SK-N-SH (cell line): ENCODE measurements around the gene DCANP1. TPM values are rescaled to one million over a fixed set of nuclear protein-coding genes. Genes with fewer than 3 reads are reported as not detected.

Source experiments
- CTCF ChIA-PET: fragments of 300-600, 350-600 bp; formaldehyde crosslinking; extraction: SDS; loops from one replicate; lab custom pipeline; 2021; lab: Yijun Ruan, JAX
- POLR2A ChIA-PET: fragments of 350-600 bp; sonication (Branson Sonifier 250); formaldehyde crosslinking; extraction: SDS; loops from one replicate; lab custom pipeline; 2020; ENCODE audit warnings: antibody characterized with exemption, inconsistent platforms; lab: Yijun Ruan, JAX
- DNase-seq: peaks from one replicate; pipeline ENCODE4 v3.0.0; 2012
- H2AFZ ChIP-seq: fragments of 200-600 bp; sonication (generic); 2 replicates; pipeline ENCODE4 v1.8.1; 2016; ENCODE audit warnings: antibody characterized with exemption, mild to moderate bottlenecking, low read depth
- H3F3A ChIP-seq: fragments of 200-600 bp; sonication (generic); replicated peaks from 2 replicates; pipeline ENCODE3; 2016; ENCODE audit warnings: antibody characterized with exemption, mild to moderate bottlenecking; ENCODE audit not compliant: insufficient read depth
- H3K27ac ChIP-seq, 2 experiments: fragments of 200-500 bp in 1 of 2; fragments of 200-600 bp in 1 of 2; sonication (Bioruptor generic) in 1 of 2; sonication (generic), shearing (Covaris generic) in 1 of 2; 2 replicates each; pipeline versions ENCODE4 v1.5.1 to v1.6.1; 2014 to 2016; ENCODE audit warnings: low read depth in 2 of 2, inconsistent platforms in 1 of 2, low read length in 1 of 2, mild to moderate bottlenecking in 1 of 2, mixed read lengths in 1 of 2
- H3K27me3 ChIP-seq: fragments of 200-600 bp; sonication (generic), shearing (Covaris generic); 2 replicates; pipeline ENCODE4 v1.6.1; 2016; ENCODE audit warnings: mixed run types; ENCODE audit not compliant: insufficient read depth
- H3K36me3 ChIP-seq, 2 experiments: fragments of 200-500 bp in 1 of 2; fragments of 200-600 bp in 1 of 2; sonication (Bioruptor generic) in 1 of 2; sonication (generic) in 1 of 2; replicated peaks in 1 of 2; 2 replicates each; pipeline versions ENCODE3 to v1.5.1; 2014 to 2016; ENCODE audit warnings: low read length in 1 of 2, mild to moderate bottlenecking in 1 of 2; ENCODE audit not compliant: insufficient read depth in 2 of 2, control insufficient read depth in 1 of 2
- H3K4me1 ChIP-seq, 2 experiments: fragments of 200-500 bp in 1 of 2; fragments of 200-600 bp in 1 of 2; sonication (Bioruptor generic) in 1 of 2; sonication (generic), shearing (Covaris generic) in 1 of 2; 2 replicates each; pipeline versions ENCODE4 v1.5.1 to v1.6.1; 2014 to 2016; ENCODE audit warnings: low read depth in 1 of 2, low read length in 1 of 2, mixed run types in 1 of 2; ENCODE audit not compliant: insufficient read depth in 2 of 2, control insufficient read depth in 1 of 2
- H3K4me2 ChIP-seq: fragments of 200-600 bp; sonication (generic), shearing (Covaris generic); 2 replicates; pipeline ENCODE4 v1.6.1; 2017; ENCODE audit warnings: mixed run types
- H3K4me3 ChIP-seq, 2 experiments: fragments of 200-500 bp in 1 of 2; fragments of 200-600 bp in 1 of 2; sonication (Bioruptor generic) in 1 of 2; sonication (generic), shearing (Covaris generic) in 1 of 2; 2 replicates each; pipeline versions ENCODE4 v1.5.1 to v1.8.1; 2014 to 2016; ENCODE audit warnings: low read depth in 2 of 2, inconsistent platforms in 1 of 2, low read length in 1 of 2, mild to moderate bottlenecking in 1 of 2, mixed read lengths in 1 of 2, moderate library complexity in 1 of 2
- H3K79me2 ChIP-seq: fragments of 200-600 bp; sonication (generic); 2 replicates; pipeline ENCODE4 v1.8.1; 2017; ENCODE audit warnings: mild to moderate bottlenecking; ENCODE audit not compliant: insufficient read depth
- H3K9ac ChIP-seq: fragments of 200-600 bp; sonication (generic); 2 replicates; pipeline ENCODE4 v1.6.1; 2017; ENCODE audit warnings: mixed run types
- H3K9me2 ChIP-seq: fragments of 200-600 bp; sonication (generic); 2 replicates; pipeline ENCODE4 v1.6.1; 2017; ENCODE audit warnings: mixed run types
- H3K9me3 ChIP-seq: fragments of 200-600 bp; sonication (generic); 2 replicates; pipeline ENCODE4 v1.6.1; 2017; ENCODE audit warnings: mixed run types, mild to moderate bottlenecking, moderate library complexity
- H4K20me1 ChIP-seq: fragments of 200-600 bp; sonication (generic); 2 replicates; pipeline ENCODE4 v1.6.1; 2017; ENCODE audit warnings: mild to moderate bottlenecking, mixed run types; ENCODE audit not compliant: insufficient read depth
- ELF1 ChIP-seq: IDR thresholded peaks from 2 replicates; pipeline ENCODE4 v1.4.0; 2012
- FOXM1 ChIP-seq: IDR thresholded peaks from 2 replicates; pipeline ENCODE4 v1.4.0; 2012; ENCODE audit warnings: low read depth, mild to moderate bottlenecking
- GATA2 ChIP-seq: sonication (generic); formaldehyde crosslinking; IDR thresholded peaks from 2 replicates; pipeline ENCODE4 v1.5.0; 2020; ENCODE audit warnings: mild to moderate bottlenecking, missing genetic modification reagents
- JUND ChIP-seq: IDR thresholded peaks from 2 replicates; pipeline ENCODE4 v1.4.0; 2012
- MEF2A ChIP-seq: IDR thresholded peaks from 2 replicates; pipeline ENCODE4 v1.4.0; 2012; ENCODE audit warnings: low read depth, borderline replicate concordance
- NFIC ChIP-seq: IDR thresholded peaks from 2 replicates; pipeline ENCODE4 v1.4.0; 2012; ENCODE audit warnings: borderline replicate concordance
- NRF1 ChIP-seq: IDR thresholded peaks from 2 replicates; pipeline ENCODE4 v1.6.1; 2012; ENCODE audit warnings: low read depth, mild to moderate bottlenecking, low read length
- POLR2AphosphoS5 ChIP-seq: IDR thresholded peaks from 2 replicates; pipeline ENCODE4 v1.6.1; 2012; ENCODE audit warnings: low read depth, low read length
- RAD21 ChIP-seq: IDR thresholded peaks from 2 replicates; pipeline ENCODE4 v1.6.1; 2012; ENCODE audit warnings: mild to moderate bottlenecking, low read length
- RCOR1 ChIP-seq: fragments of 150-350 bp; IDR thresholded peaks from 2 replicates; pipeline ENCODE4 v1.6.1; 2017; ENCODE audit warnings: antibody characterized with exemption, low read length
- RFX5 ChIP-seq: IDR thresholded peaks from 2 replicates; pipeline ENCODE4 v1.6.1; 2012; ENCODE audit warnings: mild to moderate bottlenecking, improper control_type of control experiment, low read length
- SIN3A ChIP-seq: IDR thresholded peaks from 2 replicates; pipeline ENCODE4 v1.6.1; 2012; ENCODE audit warnings: low read depth, mild to moderate bottlenecking, low read length, moderate library complexity, borderline replicate concordance
- TAF1 ChIP-seq: IDR thresholded peaks from 2 replicates; pipeline ENCODE4 v1.6.1; 2012; ENCODE audit warnings: low read depth, mild to moderate bottlenecking, low read length, moderate library complexity, borderline replicate concordance
- TEAD4 ChIP-seq: IDR thresholded peaks from 2 replicates; pipeline ENCODE4 v1.4.0; 2012; ENCODE audit warnings: mild to moderate bottlenecking, borderline replicate concordance; ENCODE audit not compliant: insufficient read depth
- WGBS: methylation state at CpG from one replicate; pipeline ENCODE4 v1.1.6; 2017; ENCODE audit warnings: low lambda C conversion rate; 5-methylcytosine and 5-hydroxymethylcytosine counted together
- polyA plus RNA-seq, 3 experiments: library from polyadenylated mRNA; depleted of rRNA; stranded (reverse); fragments of >200 nt; gene quantifications; 2 replicates each; pipeline ENCODE4 v1.2.3, GENCODE V29; 2012
- TF ChIP-seq, protein P1 (sequence below): IDR thresholded peaks from 2 replicates; pipeline ENCODE4 v1.6.1; 2012; ENCODE audit warnings: mild to moderate bottlenecking, low read depth, low read length, moderate library complexity
- TF ChIP-seq, protein P2 (sequence below): fragments of 150-350 bp; IDR thresholded peaks from 2 replicates; pipeline ENCODE4 v1.6.1; 2017; ENCODE audit warnings: antibody characterized with exemption, low read length, low read depth, borderline replicate concordance
- TF ChIP-seq, protein P3 (sequence below): fragments of 200-600 bp; sonication (generic); IDR thresholded peaks from 2 replicates; pipeline ENCODE4 v1.6.1; 2017; ENCODE audit warnings: antibody characterized with exemption, mild to moderate bottlenecking, moderate library complexity
- TF ChIP-seq, protein P4 (sequence below): IDR thresholded peaks from 2 replicates; pipeline ENCODE4 v1.4.0; 2012; ENCODE audit warnings: low read depth

DCANP1 gene
- polyA plus RNA-seq, 1 of the 3 experiments (the other 2 are of a cell fraction): not detected

DNA sequence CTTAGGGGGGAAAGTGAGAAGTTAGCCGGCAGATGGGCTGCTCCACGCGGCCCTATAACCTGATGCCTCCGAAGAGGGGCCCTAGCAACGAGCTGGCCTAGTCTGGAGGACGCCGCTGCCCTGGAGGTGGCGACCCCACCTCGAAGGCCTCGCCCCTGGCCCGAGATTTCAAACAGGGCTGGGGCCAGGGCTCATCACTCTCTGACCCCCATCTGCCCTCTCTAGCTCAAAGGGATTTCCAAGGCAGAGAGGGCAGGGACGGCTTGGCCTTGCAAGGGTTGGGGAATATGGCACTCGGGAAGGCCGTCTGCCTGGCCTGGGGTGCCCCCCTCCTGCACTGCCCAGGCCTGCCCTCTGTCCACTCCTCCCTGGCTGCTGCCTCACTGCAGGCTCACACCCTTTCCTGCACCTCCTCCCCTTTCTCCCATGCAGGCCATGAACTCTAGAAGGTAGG is 30.5 kb upstream of the DCANP1 start:
- H3K27me3 ChIP-seq: peaks cover 11% of the 10 kb centered on the region
- no peaks in the 10 kb centered on the region for H4K20me1 ChIP-seq
- no peaks in the 10 kb centered on the region for H3K36me3 ChIP-seq
- TF ChIP-seq, protein P1, sequence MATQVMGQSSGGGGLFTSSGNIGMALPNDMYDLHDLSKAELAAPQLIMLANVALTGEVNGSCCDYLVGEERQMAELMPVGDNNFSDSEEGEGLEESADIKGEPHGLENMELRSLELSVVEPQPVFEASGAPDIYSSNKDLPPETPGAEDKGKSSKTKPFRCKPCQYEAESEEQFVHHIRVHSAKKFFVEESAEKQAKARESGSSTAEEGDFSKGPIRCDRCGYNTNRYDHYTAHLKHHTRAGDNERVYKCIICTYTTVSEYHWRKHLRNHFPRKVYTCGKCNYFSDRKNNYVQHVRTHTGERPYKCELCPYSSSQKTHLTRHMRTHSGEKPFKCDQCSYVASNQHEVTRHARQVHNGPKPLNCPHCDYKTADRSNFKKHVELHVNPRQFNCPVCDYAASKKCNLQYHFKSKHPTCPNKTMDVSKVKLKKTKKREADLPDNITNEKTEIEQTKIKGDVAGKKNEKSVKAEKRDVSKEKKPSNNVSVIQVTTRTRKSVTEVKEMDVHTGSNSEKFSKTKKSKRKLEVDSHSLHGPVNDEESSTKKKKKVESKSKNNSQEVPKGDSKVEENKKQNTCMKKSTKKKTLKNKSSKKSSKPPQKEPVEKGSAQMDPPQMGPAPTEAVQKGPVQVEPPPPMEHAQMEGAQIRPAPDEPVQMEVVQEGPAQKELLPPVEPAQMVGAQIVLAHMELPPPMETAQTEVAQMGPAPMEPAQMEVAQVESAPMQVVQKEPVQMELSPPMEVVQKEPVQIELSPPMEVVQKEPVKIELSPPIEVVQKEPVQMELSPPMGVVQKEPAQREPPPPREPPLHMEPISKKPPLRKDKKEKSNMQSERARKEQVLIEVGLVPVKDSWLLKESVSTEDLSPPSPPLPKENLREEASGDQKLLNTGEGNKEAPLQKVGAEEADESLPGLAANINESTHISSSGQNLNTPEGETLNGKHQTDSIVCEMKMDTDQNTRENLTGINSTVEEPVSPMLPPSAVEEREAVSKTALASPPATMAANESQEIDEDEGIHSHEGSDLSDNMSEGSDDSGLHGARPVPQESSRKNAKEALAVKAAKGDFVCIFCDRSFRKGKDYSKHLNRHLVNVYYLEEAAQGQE: no peak
- no peak for TF ChIP-seq TAF1
- TF ChIP-seq, protein P2, sequence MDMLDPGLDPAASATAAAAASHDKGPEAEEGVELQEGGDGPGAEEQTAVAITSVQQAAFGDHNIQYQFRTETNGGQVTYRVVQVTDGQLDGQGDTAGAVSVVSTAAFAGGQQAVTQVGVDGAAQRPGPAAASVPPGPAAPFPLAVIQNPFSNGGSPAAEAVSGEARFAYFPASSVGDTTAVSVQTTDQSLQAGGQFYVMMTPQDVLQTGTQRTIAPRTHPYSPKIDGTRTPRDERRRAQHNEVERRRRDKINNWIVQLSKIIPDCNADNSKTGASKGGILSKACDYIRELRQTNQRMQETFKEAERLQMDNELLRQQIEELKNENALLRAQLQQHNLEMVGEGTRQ: no peak
- TF ChIP-seq SIN3A: no peak
- TF ChIP-seq NFIC: no peak
- TF ChIP-seq FOXM1: no peak
- TF ChIP-seq GATA2: no peak
- no peak for TF ChIP-seq RCOR1
- no peak for TF ChIP-seq RAD21
- TF ChIP-seq MEF2A: no peak
- TF ChIP-seq POLR2AphosphoS5: no peak
- no peak for TF ChIP-seq RFX5
- no peak for TF ChIP-seq NRF1
- no peak for TF ChIP-seq ELF1
- no peak for TF ChIP-seq TEAD4
- TF ChIP-seq, protein P3, sequence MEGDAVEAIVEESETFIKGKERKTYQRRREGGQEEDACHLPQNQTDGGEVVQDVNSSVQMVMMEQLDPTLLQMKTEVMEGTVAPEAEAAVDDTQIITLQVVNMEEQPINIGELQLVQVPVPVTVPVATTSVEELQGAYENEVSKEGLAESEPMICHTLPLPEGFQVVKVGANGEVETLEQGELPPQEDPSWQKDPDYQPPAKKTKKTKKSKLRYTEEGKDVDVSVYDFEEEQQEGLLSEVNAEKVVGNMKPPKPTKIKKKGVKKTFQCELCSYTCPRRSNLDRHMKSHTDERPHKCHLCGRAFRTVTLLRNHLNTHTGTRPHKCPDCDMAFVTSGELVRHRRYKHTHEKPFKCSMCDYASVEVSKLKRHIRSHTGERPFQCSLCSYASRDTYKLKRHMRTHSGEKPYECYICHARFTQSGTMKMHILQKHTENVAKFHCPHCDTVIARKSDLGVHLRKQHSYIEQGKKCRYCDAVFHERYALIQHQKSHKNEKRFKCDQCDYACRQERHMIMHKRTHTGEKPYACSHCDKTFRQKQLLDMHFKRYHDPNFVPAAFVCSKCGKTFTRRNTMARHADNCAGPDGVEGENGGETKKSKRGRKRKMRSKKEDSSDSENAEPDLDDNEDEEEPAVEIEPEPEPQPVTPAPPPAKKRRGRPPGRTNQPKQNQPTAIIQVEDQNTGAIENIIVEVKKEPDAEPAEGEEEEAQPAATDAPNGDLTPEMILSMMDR: no peak
- TF ChIP-seq, protein P4, sequence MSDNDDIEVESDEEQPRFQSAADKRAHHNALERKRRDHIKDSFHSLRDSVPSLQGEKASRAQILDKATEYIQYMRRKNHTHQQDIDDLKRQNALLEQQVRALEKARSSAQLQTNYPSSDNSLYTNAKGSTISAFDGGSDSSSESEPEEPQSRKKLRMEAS: no peak
- TF ChIP-seq JUND: no peak
- H3K9me2 ChIP-seq: no peaks in the 10 kb centered on the region
- no peaks in the 10 kb centered on the region for H3K79me2 ChIP-seq
- no peak overlapping the region for H3K4me2 ChIP-seq
- 71% methylated on average over 13 of the region's 14 CpGs for WGBS
- H3F3A ChIP-seq: no peaks in the 10 kb centered on the region
- H3K27ac ChIP-seq: no peak overlapping the region
- no peak overlapping the region for H3K9ac ChIP-seq
- ChIA-PET CTCF (interaction anchor here (1.8 to 3.9 kb wide), 3 partner anchors 10 to 74 kb away, joined by 6 to 52 read pairs (median 13); no protein-coding TSS in a partner anchor), POLR2A (interaction anchor here (0.6 kb wide), 1 partner anchor 994 kb away, joined by 3 read pairs; no protein-coding TSS in a partner anchor)
- peaks cover 0 to 2% of the 10 kb centered on the region in 2 experiments; a peak in 1 of 4 replicates for H3K4me1 ChIP-seq
- no peaks in the 10 kb centered on the region for H3K9me3 ChIP-seq
- H3K4me3 ChIP-seq: no peak overlapping the region
- no peak for DNase-seq
- H2AFZ ChIP-seq: no peak overlapping the region
